ENCODE measurements around the gene DPEP1. TPM values are rescaled to one million over a fixed set of nuclear protein-coding genes. Genes with fewer than 3 reads are reported as not detected.

Gene DPEP1
- total and polyA plus RNA-seq, 7 donors = 0.92 to 1.2 TPM; not detected in 5

DNA sequence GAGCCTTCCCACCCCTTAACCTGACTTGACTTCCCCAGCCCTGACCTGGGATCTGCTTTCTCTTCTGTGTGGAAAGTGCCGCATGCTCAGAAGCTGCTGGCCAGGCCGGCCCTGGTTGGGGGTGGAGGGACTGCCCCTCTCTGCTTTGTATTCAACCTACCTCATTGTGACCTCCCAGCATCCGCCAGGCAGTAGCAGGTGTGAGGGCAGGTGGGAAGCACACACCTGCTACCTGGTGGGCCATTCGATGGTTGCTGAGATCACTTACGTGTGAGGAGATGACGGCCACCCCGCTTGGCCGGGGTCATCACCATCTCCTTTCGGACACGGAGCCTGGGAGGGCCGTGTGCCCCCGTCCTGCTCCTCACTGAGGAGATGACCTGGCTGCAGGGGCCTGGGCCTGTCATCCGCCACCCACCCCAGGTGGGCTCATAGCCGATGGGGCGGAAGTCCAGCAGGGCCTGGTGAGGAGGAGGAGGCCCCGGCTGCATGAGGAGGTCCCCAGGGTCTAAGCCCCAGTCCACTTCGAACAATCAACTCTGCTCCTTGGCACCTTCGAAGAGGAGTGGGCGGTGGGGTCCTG lies 30.7 kb upstream of the DPEP1 start:
- Histone ChIP-seq H3K4me3 (no peak overlapping the region), H3K4me1 (no peaks in the 10 kb centered on the region), H3K27ac (no peak overlapping the region), H3K27me3 (peaks cover 0 to under 1% (median under 1%) of the 10 kb centered on the region in 3 donors), H3K36me3 (no peaks in the 10 kb centered on the region), H3K9me3 (no peaks in the 10 kb centered on the region)
- WGBS, 2 donors = 92 to 93% methylated on average over 19 of the region's 19 CpGs
- intact Hi-C loops (cut with DNase I) = no loop called here
- no peak for DNase-seq
- TF ChIP-seq POLR2AphosphoS5 (IDR thresholded peaks at IDR 0.05) = no peak
- no peak for TF ChIP-seq EP300 (IDR thresholded peaks at IDR 0.05)
- TF ChIP-seq CTCF (IDR thresholded peaks at IDR 0.05) = no peak
- no peak for TF ChIP-seq POLR2A (IDR thresholded peaks at IDR 0.05)

DNA sequence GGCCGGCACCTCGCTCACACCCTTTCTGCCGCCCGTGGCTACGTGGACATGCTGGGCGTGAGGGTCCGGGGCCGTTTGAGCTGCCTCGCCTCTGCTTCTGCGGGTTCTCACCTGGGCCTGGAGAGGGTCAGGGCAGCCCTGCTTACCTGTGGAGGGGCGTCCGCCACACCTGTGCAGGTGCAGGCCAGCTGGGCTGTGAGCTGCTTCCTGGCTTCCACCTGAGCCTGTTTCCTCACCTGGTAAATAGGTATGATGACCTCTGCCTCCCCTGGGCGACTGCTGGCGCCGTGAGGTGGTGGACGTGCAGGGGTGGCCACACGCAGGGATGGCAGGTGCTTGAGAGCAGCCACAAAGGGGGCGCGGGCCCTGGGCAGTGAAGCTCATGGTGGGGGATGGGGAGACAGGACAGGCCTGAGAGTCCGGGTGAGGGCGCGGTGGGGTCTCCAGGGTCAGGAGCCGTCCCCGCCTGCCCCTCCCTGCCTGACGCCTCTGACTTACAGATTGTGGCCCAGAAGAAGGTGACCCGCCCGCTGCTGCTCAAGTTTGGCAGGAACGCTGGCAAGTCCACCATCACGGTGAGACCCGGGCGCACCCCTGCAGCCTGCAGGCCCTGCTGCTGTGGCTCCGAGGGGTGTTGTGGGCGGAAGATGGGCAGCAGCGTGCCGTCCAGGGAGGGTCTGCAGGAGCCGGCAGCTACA lies 30.1 kb upstream of the DPEP1 start:
- no peaks in the 10 kb centered on the region for H3K36me3 ChIP-seq
- no peaks in the 10 kb centered on the region for H3K9me3 ChIP-seq
- no peaks in the 10 kb centered on the region for H3K27me3 ChIP-seq
- intact Hi-C loops (cut with DNase I) = no loop called here
- TF ChIP-seq POLR2AphosphoS5 (IDR thresholded peaks at IDR 0.05) = no peak
- no peak for TF ChIP-seq POLR2A (IDR thresholded peaks at IDR 0.05)
- TF ChIP-seq CTCF (IDR thresholded peaks at IDR 0.05) = no peak
- no peak for TF ChIP-seq EP300 (IDR thresholded peaks at IDR 0.05)
- H3K4me1 ChIP-seq = no peaks in the 10 kb centered on the region
- no peak overlapping the region for H3K4me3 ChIP-seq
- no peak for DNase-seq
- no peak overlapping the region for H3K27ac ChIP-seq
- WGBS, 2 donors = 89 to 92% methylated on average over 36 of the region's 36 CpGs

DNA sequence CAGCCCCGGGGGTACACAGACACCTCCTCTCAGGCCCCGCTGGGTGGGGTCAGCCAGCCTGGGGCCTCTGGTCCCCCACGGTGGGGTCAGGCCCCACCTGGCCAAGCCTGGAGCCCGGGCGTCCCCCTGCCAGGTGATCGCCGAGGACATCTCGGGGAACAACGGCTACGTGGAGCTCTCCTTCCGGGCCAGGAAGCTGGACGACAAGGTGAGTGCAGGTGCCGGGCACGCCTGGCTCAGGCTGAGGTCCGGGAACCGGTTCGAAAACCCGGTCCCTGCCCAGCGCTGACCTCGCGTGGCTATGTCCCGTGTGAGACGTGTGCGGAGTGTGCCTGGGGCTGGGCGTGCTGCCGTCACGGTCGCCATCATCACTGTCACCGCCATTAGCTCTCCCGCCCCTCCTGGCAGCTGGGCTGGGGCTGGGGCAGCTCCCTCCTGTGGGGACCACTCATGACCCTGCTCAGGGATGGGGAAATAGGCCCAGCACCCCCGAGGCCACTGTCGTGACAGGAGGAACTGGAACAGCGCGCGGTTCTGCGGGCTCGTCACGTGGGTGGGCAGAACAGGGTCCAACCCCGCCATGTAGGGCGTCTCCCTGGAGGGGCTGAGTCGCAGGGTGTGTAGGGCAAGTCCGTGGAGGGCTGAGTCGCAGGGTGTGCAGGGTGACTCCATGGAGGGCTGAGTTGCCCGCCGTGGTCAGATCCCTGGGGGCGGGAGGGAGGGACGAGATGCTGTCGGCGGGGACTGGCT lies 29.4 kb upstream of the DPEP1 start:
- 94% methylated on average over 49 of the region's 49 CpGs for WGBS, 2 donors

More for the DNA sequence above, 29.4 kb upstream of the DPEP1 start:
- TF ChIP-seq POLR2A (IDR thresholded peaks at IDR 0.05) (no peak), POLR2AphosphoS5 (IDR thresholded peaks at IDR 0.05) (no peak), EP300 (IDR thresholded peaks at IDR 0.05) (no peak), CTCF (IDR thresholded peaks at IDR 0.05) (no peak)
- no peak overlapping the region for H3K4me3 ChIP-seq
- DNase-seq = no peak
- H3K9me3 ChIP-seq = no peaks in the 10 kb centered on the region
- no peaks in the 10 kb centered on the region for H3K27me3 ChIP-seq
- no peaks in the 10 kb centered on the region for H3K4me1 ChIP-seq
- no peak overlapping the region for H3K27ac ChIP-seq
- H3K36me3 ChIP-seq = no peaks in the 10 kb centered on the region
- intact Hi-C loops (cut with DNase I) = no loop called here

Data from sigmoid colon (tissue), 7 donors.